Ramos (cell line): ENCODE results near the gene NUP160.
"Not testable (repeated sequence)": the region's sequence is repeated elsewhere in the genome, so short reads cannot be mapped to it uniquely, and the experiment has no call there.

ENCODE experiments used
- in situ Hi-C: fragments of 300-500 bp; cut with MboI; formaldehyde crosslinking; loops from one replicate; pipeline ENCODE4 v1.14.3; 2022; ENCODE audit warnings: low sequenced_read_pairs; ENCODE audit not compliant: unreplicated experiment

Gene NUP160

DNA sequence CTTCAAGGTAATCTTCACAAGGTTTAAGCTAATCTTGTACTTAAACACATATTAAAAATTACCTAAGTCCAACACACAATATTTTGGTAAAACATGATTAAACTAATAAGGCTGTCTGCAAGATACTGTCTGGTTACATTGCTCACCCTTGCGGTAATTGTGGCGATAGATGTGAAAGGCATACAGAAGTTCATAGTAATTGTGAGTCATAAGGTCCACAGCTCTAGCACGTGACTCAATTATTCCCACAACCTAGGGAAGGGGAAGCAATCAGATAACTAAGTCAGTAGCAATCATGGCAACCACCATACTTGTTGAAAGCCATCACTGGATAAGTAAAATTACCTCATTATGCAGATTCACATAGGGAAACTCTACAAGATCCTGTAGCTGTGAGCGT is 50.5 kb downstream of the NUP160 start:
- in situ Hi-C loops: no loop called here

- in situ Hi-C loops: no loop called here
Measured at GRCh38 chr11:47791774-47792430, 56.2 kb downstream of the NUP160 start.

DNA sequence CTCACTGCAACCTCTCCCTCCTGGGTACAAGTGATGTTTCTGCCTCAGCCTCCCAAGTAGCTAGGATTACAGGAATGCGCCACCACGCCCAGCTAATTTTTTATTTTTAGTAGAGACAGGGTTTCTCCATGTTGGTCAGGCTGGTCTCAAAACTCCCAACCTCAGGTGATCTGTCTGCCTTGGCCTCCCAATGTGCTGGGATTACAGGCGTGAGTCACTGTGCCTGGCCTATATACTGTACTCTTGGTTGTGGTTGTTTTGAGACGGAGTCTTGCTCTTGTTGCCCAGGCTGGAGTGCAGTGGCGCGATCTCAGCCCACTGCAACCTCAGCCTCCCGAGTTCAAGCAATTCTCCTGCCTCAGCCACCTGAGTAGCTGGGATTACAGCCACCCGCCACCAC is 58.1 kb downstream of the NUP160 start:
- in situ Hi-C loops: not testable (repeated sequence)

- in situ Hi-C loops: no loop called here
Measured at GRCh38 chr11:47788181-47788580, 60.0 kb downstream of the NUP160 start.

DNA sequence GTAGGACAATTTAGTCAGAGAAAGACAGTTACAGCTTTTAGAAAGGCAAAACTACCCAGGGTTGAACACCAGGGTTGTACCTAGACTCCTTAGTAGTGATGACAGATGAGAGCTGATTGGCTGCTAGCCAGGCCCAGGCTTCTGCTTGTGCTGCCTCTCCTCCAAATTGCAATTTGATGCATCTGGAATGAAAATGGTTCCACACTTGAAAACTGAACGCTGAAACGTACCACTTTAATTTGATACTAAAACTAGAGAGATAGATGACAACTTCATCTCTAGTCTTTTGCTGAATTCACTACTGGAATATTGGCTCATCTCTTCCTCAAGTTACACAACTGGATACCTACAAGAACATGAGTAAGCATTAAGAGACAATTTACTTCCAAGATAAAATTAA is 61.8 kb downstream of the NUP160 start:
- in situ Hi-C loops: no loop called here

- in situ Hi-C loops: no loop called here
Measured at GRCh38 chr11:47784785-47785381, 63.3 kb downstream of the NUP160 start.

DNA sequence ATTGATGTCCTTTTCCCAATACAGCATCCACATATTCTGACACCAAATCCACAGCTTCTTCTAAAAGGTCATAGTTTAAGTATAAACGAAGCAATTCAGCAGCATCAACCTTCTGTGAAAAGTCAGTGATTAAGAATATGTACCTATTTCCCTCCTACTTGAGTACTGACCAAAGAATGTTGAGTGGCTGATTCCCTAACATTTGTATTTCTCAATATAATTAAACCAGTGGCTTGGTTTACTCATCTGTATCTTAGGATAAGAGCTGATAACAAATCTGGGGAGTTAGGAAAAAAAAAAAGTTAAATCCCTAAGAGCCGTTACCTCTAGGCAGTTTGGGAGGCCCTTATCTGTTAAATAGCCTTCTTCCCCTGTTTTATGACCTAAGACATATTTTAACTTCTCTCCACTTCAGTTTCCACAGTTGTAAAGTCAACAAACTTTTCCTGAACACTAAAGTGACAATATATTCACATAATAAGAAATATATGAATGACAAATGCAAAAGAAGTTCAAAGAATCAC is 65.0 kb downstream of the NUP160 start:
- in situ Hi-C loops: no loop called here

GRCh38 chr11:47778878-47779483 is 69.2 kb downstream of the NUP160 start:
- in situ Hi-C loops: no loop called here

DNA sequence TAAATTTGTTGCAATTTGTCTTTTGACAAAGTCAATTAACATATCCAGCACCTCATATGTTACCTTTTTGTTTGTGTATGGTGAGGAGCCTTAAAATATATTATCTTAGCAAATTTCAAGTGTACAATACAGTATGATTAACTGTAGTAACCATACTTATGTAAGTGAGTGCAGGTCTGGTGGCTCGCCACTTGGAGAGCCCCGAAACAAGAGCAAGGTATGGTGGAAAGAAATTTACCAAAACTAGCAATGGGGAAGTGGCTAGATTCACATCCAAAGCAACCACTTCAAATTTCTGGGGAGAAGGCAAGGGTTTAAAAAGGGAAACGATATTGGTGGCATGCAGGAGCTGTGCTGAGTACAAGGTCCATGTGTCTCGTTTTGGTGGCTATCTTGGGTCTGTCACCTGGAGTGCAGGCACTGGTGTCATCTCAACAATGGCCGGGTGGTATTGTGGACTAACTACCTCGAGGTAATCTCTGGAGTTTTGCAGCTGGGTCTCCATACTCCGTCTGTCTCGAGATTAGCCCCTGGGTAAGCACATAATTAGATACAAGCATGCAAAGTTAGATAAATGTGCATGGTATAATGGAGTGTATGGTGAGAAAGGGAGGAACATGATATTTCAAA is 72.8 kb downstream of the NUP160 start:
- in situ Hi-C loops: no loop called here

GRCh38 chr11:47773882-47774281 is 74.3 kb downstream of the NUP160 start:
- in situ Hi-C loops: no loop called here

DNA sequence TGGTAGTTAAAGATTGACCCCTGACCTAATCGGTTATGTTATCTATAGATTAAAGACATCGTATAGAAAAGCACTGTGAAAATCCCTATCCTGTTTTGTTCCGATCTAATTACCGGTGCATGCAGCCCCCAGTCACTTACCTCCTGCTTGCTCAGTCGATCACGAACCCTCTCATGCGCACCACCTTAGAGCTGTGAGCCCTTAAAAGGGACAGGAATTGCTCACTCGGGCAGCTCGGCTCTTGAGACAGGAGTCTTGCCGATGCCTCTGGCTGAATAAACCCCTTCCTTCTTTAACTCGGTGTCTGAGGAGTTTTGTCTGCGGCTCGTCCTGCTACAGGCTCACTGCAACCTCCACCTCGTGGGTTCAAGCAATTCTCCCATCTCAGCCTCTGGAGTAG is 78.6 kb downstream of the NUP160 start:
- in situ Hi-C loops: not testable (repeated sequence)

GRCh38 chr11:47768101-47768612 is 80.0 kb downstream of the NUP160 start:
- in situ Hi-C loops: no loop called here

DNA sequence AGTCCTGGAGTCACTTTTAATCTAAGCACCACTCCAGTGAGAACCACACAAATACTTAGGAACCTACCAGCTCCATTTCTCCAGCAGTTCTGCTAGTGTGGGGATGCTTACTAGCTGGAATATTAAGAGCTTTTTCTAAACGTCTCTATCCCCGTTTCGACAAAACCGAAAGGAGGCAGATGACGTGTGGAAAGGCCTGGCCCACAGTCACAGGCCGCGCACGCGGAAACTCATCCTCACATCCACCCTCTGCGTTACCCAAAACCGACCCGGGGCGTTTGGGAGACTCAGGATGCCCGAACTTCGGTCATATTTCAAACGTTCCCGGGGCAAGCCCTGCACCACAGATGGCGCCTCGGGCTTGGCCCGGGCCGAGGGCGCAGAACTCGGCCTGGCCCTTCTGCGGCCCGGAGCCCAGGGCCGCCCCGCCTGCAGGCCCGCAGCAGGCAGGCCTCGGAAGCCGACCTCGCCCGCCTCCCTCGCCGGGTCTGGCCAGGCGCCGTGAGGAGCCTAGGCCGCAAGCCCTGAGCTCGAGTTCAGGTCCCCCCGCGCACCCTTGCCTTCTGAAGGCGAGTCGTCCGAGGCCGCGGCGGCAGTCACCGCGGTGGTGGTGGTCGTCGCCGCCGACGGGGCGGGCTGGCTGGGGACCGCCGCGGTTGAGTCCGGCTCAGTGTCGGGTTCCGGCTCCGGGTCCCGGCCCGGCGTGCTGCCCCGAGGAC is 81.5 kb downstream of the NUP160 start:
- in situ Hi-C loops: no loop called here

- in situ Hi-C loops: no loop called here
Measured at GRCh38 chr11:47765086-47765485, 83.1 kb downstream of the NUP160 start.

DNA sequence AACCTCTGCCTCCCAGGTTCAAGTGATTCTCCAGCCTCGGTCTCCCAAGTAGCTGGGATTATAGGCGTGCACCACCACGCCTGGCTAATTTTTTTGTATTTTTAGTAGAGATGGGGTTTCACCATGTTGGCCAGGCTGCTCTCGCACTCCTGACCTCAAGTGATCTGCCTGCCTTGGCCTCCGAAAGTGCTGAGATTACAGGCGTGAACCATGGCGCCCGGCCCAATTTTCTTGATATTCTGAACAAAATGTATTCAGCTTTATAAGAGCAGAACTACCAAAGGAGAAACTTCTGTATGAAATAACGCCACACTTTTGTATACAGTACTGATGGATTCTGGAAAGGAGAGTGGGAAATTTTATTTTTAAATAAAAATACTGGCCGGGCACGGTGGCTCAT is 88.9 kb downstream of the NUP160 start:
- in situ Hi-C loops: not testable (repeated sequence)

DNA sequence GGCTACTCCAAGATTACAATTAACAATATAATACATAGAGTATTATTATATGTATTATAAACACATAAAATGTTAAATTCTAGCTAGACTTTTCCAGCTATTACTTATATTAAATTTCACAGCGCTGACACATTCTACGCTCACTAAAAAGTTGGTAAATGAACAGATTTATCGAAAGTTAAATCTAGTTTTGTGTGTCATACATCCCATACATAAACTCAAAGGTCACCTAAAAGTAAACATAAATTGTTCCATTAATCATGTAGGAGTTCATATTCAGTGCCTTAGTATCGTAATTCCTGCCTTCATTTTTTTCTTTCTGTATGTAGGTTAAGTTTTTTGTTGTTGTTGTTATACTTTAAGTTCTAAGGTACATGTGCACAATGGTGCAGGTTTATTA is 91.9 kb downstream of the NUP160 start:
- in situ Hi-C loops: no loop called here

GRCh38 chr11:47750725-47751124 is 97.4 kb downstream of the NUP160 start:
- in situ Hi-C loops: no loop called here

DNA sequence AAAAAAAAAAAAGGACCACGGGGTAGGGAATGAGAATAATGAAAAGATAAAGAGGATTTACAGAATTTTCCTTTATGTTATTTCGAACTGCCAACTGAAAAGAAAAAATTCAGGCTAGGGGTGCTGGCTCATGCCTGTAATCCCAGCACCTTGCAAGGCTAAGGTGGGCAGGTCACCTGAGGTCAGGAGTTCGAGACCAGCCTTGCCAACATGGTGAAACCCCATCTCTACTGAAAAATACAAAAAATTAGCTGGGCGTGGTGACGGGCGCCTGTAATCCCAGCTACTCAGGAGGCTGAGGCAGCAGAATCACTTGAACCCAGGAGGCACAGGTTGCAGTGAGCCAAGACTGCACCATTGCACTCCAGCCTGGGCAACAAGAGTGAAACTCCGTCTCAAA is 105.7 kb downstream of the NUP160 start:
- in situ Hi-C loops: loop anchor here (25.0 kb wide), 2 partner anchors 105 to 980 kb away; partner anchors contain the start of gene MTCH2

DNA sequence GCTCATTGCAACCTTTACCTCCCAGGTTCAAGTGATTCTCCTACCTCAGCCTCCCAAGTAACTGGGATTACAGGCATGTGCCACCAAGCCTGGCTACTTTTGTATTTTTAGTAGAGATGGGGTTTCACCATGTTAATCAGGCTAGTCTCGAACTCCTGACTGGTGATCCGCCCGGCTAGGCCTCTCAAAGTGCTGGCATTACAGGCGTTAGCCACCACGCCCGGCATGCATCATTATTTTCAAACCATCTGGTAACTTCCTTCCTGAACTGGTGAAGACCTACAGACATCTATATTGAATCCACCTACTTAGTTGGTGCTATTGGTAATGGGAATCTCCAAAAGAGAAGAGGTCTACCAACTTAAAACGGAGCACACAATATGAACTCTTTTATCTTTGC is 110.3 kb downstream of the NUP160 start:
- in situ Hi-C loops: loop anchor here (25.0 kb wide), 2 partner anchors 101 to 976 kb away; partner anchors contain the start of gene MTCH2

DNA sequence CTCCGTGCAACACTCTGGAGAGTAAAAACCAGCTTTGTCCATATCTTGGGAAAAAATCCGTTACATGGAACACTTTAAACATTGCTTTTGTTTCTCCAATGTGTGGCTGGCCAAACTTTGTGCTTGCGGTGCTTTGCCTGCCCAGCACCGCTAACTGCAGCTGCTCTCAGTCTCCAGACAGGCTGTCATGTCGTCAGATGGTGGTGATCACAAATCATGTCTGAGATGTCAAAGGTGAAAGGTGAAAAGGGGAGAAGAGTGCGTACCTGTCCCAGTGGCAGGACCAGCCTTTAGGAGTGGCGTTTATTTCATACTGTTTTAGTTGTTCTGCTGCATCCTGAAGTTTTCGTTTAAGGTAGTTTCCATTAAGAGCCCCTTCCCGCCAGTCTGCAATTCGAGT is 115.9 kb downstream of the NUP160 start:
- in situ Hi-C loops: loop anchor here (25.0 kb wide), 2 partner anchors 95 to 970 kb away; partner anchors contain the start of gene MTCH2
